ENCODE results near the gene MED20.

The MED20 gene, protein sequence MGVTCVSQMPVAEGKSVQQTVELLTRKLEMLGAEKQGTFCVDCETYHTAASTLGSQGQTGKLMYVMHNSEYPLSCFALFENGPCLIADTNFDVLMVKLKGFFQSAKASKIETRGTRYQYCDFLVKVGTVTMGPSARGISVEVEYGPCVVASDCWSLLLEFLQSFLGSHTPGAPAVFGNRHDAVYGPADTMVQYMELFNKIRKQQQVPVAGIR

GRCh38 chr6:41920921-41921711, at the start of gene MED20, which contains the start of gene BYSL:
Gene MED20, minus strand, starts transcription at chr6:41921139. Its CDS starts 121 bp downstream, at chr6:41921018.
Gene BYSL, plus strand, starts transcription at chr6:41921499. Its CDS starts 64 bp downstream, at chr6:41921563.
- DNase-seq (ENCODE audit: low spot score) = peak; percentile 94
- Histone ChIP-seq H3K9me3 (ENCODE audit: severe bottlenecking) (no peaks in the 10 kb centered on the region), H3K27ac (ENCODE audit: poor library complexity, severe bottlenecking) (peak within 1 kb of the TSS; percentile 84), H3K4me1 (ENCODE audit: insufficient read depth, poor library complexity, severe bottlenecking) (peaks cover 25% of the 10 kb centered on the region), H3K4me3 (ENCODE audit: severe bottlenecking) (peak within 1 kb of the TSS; percentile 87), H3K36me3 (ENCODE audit: low read depth) (peaks cover 45% of the 10 kb centered on the region), H3K27me3 (ENCODE audit: insufficient read depth, poor library complexity, severe bottlenecking) (no peaks in the 10 kb centered on the region)
- peak; percentile 98 for TF ChIP-seq CTCF (IDR thresholded peaks at IDR 0.05; ENCODE audit: poor library complexity, severe bottlenecking)
- peak; percentile 68 for ATAC-seq (ENCODE audit: low read depth)

- H3K27ac ChIP-seq (ENCODE audit: poor library complexity, severe bottlenecking) = peak overlapping the region; percentile 4
- H3K9me3 ChIP-seq (ENCODE audit: severe bottlenecking) = no peaks in the 10 kb centered on the region
- TF ChIP-seq CTCF (IDR thresholded peaks at IDR 0.05; ENCODE audit: poor library complexity, severe bottlenecking) = no peak
- ATAC-seq (ENCODE audit: low read depth) (peak; percentile 56; the same call in 2 of the 3 replicates), DNase-seq (ENCODE audit: low spot score) (no peak)
- no peak overlapping the region for H3K4me3 ChIP-seq (ENCODE audit: severe bottlenecking)
- H3K27me3 ChIP-seq (ENCODE audit: insufficient read depth, poor library complexity, severe bottlenecking) = no peaks in the 10 kb centered on the region
- H3K36me3 ChIP-seq (ENCODE audit: low read depth) = no peaks in the 10 kb centered on the region
- H3K4me1 ChIP-seq (ENCODE audit: insufficient read depth, poor library complexity, severe bottlenecking) = peaks cover 31% of the 10 kb centered on the region
These were observed 49.5 kb upstream of the MED20 start for GRCh38 chr6:41970436-41970846.

DNA sequence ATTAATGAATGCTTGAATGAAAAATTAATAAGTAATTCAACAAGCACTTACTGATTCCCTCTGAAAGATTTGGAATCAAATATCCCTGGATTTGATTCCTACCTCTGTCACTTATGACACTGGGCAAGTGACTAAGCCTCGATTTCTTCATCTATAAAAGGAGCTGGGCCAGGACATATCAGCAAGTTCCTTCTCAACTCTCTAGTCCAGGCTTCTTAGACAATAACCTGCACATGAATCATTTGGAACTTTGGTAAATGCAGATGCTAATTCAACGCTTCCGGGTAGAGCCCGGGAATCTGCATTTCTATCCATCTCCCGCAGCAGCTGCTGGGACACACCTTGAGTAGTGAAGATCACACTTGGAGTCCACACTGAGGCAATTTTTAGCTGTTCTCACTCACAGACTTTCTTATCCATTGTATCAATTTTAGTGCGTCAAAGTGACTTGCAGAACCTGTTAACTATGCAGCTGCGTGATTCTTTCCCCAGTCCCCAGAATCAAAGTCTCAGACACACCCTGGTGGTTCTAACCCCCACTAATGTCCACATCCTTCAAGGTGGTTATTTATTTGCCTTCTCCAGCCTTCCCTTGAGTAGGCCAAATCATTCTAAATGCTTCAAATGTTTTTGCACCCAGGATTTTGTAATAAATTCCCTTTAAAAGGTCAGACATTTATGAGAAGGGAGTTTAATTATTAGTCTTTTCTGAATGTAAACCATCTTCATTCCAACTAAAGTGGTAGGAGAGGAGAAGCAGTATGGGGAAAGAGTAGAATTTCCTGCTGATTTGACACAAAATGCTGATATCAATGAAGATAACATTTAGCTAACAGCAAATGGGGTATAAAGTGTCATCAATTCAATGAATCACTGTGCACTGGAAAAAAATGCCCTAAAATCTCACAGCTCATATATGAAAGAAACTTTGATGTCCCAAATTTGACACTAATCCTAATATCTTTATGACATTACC, 46.7 kb upstream of the MED20 start:
- H3K4me1 ChIP-seq (ENCODE audit: insufficient read depth, poor library complexity, severe bottlenecking) = peaks cover 31% of the 10 kb centered on the region

DNA sequence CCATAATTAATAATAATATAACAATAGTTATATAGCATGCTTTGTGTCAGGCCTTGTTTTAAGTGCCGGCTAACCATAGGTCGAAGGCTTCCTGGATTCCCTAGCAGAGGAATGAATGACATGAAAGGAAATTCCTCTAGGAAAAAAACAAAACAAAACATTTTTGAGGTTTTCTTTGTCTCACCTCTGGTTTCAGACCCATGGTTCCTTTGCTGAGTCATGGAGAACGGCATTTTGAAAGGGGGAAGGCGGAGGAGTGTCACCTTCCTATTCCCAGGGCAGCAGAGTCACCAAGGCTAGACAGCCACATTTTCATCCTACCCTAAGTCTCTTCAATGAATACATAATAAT, 46.0 kb upstream of the MED20 start:
- no peaks in the 10 kb centered on the region for H3K36me3 ChIP-seq (ENCODE audit: low read depth)
- H3K27me3 ChIP-seq (ENCODE audit: insufficient read depth, poor library complexity, severe bottlenecking) = no peaks in the 10 kb centered on the region
- peak overlapping the region; percentile 79 for H3K27ac ChIP-seq (ENCODE audit: poor library complexity, severe bottlenecking)
- peak; percentile 82 for ATAC-seq (ENCODE audit: low read depth)
- H3K4me1 ChIP-seq (ENCODE audit: insufficient read depth, poor library complexity, severe bottlenecking) = peaks cover 31% of the 10 kb centered on the region
- no peaks in the 10 kb centered on the region for H3K9me3 ChIP-seq (ENCODE audit: severe bottlenecking)
- no peak for TF ChIP-seq CTCF (IDR thresholded peaks at IDR 0.05; ENCODE audit: poor library complexity, severe bottlenecking)
- H3K4me3 ChIP-seq (ENCODE audit: severe bottlenecking) = no peak overlapping the region
- no peak for DNase-seq (ENCODE audit: low spot score)

More for the DNA sequence above, 46.7 kb upstream of the MED20 start:
- TF ChIP-seq CTCF (IDR thresholded peaks at IDR 0.05; ENCODE audit: poor library complexity, severe bottlenecking) = no peak
- peak overlapping the region; percentile 79 for H3K27ac ChIP-seq (ENCODE audit: poor library complexity, severe bottlenecking)
- DNase-seq (ENCODE audit: low spot score) (no peak), ATAC-seq (ENCODE audit: low read depth) (peak; percentile 71)
- no peaks in the 10 kb centered on the region for H3K9me3 ChIP-seq (ENCODE audit: severe bottlenecking)
- H3K4me3 ChIP-seq (ENCODE audit: severe bottlenecking) = no peak overlapping the region
- H3K36me3 ChIP-seq (ENCODE audit: low read depth) = no peaks in the 10 kb centered on the region
- no peaks in the 10 kb centered on the region for H3K27me3 ChIP-seq (ENCODE audit: insufficient read depth, poor library complexity, severe bottlenecking)

All from RWPE2 (cell line).